CD4-positive, alpha-beta T cell treated with Interleukin-1 beta for 1 hour (primary cell): ENCODE measurements around the gene NTNG1.
"Not testable (repeated sequence)": the region's sequence is repeated elsewhere in the genome, so short reads cannot be mapped to it uniquely, and the experiment has no call there.

Source experiments
- DNase-seq, 2 donors: peaks; one replicate each; pipeline ENCODE4 v3.0.0-alpha.2; 2020 to 2022

The NTNG1 gene

GRCh38 chr1:107202007-107202406 is 61.2 kb downstream of the NTNG1 start:
- DNase-seq: no peak

- no peak for DNase-seq
These were observed 72.4 kb downstream of the NTNG1 start for GRCh38 chr1:107213225-107213624.

GRCh38 chr1:107220036-107220435 is 79.2 kb downstream of the NTNG1 start:
- no peak for DNase-seq

DNA sequence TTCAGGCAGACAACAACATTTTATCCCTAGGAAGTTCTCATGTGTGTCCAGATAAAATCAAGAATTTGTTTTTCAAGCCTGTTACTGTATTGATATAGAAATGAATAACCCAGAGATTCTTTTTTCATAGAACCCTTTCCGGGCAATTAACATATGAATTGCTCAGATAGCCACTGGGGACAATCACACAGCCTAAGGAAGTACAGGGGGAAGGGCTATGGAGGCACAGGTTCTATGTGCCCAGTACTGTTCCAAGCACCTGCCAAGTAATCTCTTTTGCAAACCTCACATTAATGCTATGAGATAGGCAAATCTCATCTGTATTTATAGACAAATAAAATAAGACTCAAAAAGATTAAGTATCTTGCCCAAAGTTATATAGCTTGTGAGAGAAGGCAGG is 84.9 kb downstream of the NTNG1 start:
- no peak for DNase-seq

- no peak for DNase-seq
These were observed 88.0 kb downstream of the NTNG1 start for GRCh38 chr1:107228704-107229371.

- no peak for DNase-seq
These were observed 88.9 kb downstream of the NTNG1 start for GRCh38 chr1:107229711-107230110.

- no peak for DNase-seq
These were observed 89.3 kb downstream of the NTNG1 start for GRCh38 chr1:107230121-107230520.

DNA sequence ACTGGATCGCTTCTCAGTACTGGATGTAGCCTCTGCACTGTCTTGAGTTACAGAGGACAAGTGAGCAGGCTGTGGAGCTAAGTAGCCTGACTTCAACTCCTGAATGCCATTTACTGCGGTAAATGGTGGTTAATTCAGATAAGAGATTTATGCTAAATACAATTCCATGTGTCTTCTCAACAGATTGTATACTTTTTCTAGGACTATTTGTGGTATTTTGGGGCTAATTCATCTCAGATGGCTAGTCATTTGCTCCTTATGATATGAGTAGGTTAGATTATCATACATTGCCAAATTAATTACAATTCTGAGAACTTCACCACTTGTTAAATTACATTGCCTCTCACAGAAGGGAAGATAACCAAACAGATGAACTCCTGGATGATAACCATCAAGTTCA is 90.5 kb downstream of the NTNG1 start:
- no peak for DNase-seq

DNA sequence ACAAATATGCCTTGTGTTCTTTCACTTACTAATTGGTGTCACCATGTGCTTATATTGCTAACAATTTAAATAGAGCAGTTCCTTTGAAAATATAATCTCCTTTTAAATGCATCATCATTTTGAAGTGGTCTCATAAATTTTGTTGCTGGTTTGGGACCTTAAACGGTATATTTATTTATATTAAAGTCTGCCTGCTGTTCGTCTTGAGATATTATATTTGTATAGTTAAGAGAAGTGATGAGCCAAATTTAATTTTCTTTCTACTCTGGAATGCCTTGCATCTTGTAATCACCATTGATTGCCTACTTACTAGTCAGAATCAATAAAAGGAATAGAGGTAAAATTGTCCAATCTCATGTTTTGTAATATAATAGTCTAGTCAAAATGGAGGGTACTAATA is 91.6 kb downstream of the NTNG1 start:
- no peak for DNase-seq

DNA sequence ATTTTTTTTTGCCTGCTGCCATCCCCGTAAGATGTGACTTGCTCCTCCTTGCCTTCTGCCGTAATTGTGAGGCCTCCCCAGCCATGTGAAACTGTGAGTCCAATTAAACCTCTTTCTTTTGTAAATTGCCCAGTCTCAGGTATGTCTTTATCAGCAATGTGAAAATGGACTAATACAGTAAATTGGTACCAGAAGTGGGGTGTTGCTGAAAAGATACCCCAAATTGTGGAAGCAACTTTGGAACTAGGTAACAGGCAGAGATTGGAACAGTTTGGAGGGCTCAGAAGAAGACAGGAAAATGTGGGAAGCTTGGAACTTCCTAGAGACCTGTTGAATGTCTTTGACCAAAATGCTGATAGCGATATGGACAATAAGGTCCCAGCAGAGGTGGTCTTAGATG is 95.9 kb downstream of the NTNG1 start:
- DNase-seq: not testable (repeated sequence)

DNA sequence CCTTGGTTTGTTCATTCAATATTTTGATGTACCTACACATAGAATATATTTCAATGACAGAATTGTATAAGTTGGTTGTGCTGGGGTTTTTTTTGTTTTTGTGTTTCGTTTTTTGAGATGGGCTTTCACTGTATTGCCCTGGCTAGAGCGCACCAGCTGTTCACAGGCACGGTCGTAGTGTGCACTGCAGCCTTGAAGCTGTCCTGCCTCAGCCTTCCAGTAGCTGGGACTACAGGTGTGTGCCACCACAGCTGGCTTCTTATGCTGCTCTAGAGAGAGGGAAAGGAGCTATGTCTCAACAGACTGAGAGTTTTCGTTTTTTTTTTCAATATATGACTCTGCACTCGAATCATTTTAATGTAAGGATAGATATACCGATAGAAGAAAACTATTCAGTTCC is 102.6 kb downstream of the NTNG1 start:
- DNase-seq: no peak

DNA sequence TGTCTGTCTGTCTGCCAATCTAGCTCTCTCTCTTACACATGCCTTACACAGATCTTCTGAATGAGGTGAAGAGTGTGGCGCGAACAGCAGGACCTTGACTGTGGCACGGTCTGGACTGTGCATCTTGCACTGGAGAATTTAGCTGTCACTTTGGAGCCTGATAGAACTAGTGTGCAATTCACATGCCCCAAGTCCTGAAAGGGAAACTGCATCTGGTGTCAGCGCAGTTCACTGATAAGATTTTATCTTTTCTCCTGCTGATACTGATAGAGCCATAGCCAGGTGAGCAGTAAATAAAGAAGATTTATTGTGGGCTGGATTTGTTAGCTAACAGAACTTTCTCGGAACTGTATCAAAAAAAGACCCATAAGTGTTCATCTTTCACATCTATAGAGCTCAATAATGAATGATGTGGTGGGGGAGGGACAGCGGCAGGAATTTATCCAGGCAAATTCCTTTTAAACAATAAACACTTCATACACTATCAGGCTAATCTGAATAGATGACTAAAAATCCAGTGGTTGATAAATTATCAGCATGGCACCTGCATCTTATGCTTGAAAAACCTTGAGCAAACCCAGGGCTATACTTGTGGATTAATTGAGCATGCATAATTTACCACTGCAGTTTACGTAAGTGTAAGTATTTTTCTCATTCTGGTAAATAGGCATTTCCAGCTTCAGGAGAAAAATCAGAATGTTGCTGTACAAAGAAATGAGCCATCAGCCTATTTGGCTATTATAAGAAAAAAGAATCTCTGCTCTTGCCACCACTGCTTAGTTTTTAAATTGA is 104.1 kb downstream of the NTNG1 start:
- DNase-seq: no peak

GRCh38 chr1:107246775-107247345 is 106.0 kb downstream of the NTNG1 start:
- no peak for DNase-seq

DNA sequence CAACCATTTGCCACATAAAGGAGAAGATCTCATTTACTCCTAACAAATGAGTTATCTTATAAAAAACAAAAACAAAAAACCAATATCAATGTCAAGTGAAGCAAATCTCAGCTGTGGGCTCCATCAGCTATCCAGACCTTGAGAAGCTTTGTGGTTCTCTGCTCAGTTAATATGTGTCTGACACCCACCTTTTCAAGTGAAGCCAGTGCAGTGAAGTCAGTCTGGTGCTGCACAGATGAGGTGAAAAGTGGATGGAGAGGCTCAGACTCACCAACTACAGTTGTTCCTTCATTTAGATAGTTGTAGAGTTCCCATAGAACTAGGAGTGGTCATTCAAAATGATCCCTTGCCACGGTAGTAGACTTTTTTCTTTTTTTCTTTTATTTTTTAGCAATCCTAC is 106.8 kb downstream of the NTNG1 start:
- no peak for DNase-seq

- DNase-seq: no peak
These were observed 109.3 kb downstream of the NTNG1 start for GRCh38 chr1:107250169-107250568.

DNA sequence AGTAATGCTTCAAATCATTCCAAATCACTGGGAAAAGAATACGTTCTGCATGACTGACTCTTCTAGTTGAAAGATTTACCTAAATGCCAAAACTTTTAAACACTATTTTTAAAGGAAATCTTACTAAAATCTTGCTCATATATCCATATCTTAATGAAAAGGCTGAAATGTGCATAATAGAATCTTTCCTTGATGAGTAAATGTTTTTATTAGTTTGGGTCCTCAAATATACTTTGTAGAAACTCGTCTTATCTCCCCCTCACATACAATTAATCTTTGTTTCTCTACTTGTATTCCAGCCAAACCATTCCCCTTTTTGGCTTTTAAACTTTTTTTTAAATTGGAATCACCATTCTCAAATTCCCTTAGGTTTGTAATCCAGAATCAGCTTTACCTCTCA is 110.2 kb downstream of the NTNG1 start:
- no peak for DNase-seq

- DNase-seq: no peak
These were observed 111.0 kb downstream of the NTNG1 start for GRCh38 chr1:107251839-107252238.

DNA sequence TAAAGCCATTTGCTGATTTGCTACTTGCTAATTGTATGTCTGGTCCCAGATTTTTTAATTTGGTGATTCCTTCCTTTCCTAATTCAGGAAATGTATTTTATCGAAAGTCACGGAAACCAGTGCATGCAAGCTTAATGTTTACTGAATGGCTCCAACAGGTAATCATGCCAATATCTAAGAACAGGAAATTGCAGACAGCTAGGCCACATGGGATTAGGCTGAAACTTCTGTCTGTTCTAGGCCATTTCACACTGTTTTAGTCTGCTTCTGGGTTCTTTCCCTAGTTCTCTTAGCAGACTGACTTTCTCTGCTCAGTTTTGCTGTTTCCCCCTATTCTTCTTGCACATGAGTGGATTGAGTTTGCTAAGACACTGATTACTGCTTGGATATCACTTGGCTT is 111.4 kb downstream of the NTNG1 start:
- no peak for DNase-seq

DNA sequence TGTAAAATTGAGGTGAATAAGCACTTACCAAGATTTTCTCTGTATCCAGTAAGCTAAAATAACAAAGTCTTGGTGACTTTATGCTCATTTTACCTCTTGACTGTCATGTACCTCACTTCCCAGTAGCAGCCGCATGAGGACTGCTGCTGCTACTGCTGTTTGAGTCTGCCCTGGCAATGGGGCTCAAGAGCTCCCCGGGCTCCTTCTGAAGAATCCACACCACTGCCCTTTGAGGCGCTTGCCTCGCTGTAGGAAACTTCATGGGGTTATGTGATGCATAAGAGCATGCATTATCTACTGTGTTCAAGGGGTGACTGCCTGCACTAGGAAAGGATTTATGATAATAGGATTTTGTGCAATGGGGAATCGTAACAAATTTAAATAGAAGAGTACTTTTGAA is 113.5 kb downstream of the NTNG1 start:
- DNase-seq: no peak

DNA sequence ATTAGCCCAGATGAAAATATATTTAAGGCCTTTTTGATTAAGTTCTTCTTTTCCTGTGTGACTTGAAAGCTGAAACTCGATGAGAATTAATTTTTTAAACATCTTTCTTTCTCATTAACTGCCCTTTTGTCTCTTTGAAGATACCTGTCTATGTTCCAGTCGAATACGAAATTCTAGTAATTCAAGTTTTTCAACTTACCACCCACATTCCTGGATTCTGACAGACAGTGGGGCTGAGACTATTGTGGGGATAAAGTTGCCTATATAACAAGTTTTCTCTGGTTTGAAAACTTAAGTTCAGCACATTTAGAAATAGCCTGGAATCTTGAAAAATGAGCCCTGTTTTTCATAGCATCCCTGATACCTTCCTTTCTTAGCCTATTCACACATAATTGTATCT is 114.6 kb downstream of the NTNG1 start:
- DNase-seq: no peak

DNA sequence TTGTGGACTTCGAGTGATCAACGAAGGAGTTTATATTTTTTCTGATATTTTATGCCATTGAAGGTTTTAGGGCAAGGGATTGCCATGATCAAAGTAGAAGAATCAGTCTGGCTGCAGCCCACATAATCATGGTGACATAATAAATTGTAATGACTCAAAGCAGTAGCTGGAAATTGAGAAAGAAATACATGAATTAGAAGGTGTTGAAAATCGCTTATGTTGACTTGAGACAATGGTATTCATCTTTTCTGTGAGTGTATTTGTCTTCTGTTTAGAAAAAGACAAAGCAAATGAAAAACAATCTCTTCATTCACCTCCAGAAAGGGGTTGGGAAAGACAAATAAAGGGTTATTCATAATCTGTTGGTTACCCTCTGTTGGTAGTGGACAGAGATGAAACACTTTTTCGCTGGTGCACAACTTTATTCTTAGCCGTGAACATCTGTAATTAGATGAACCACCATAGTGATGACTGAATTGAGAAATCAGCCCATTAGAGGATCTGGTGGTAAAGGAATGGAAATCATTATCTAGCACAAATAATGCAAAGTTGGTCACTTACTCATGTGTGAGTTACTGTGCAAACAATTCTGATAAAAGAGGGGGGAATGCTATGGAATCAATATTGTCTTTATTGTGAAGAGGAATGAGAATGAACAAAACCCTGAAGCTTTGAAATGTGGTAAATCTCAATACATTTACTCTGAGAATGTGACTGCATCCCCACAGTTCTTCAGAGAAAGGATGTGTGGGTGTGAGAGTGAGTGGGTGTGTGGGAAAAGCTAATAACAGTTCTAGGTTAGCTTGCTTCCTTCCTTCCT is 121.8 kb downstream of the NTNG1 start:
- no peak for DNase-seq

DNA sequence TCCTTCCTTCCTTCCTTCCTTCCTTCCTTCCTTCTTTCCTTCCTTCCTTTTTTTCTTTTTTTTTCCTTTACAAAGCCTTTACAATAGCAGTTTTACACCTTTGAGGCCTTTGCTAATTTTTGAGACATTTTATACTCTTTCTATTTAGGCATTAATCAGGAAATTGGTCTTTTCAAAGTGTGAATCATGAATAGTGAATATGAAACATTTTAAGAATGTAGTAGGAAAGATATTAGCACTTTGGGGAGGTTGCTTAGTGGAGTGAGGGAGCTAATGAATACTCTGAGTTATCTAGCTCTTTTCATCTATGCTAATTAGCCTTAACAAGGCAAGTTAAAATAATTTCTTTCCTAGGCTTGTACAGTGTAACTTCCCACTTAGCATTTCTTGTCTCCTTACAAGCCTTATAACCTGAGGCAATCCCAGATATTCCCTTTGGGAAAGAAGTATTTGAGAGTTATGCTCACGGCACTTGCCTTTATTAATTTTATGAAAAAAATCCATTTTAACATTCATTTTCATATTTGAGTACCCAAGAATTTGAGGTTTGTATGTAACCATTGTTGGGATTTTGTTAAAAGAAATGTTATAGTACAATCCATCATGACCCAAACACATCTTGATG is 122.6 kb downstream of the NTNG1 start:
- no peak for DNase-seq

DNA sequence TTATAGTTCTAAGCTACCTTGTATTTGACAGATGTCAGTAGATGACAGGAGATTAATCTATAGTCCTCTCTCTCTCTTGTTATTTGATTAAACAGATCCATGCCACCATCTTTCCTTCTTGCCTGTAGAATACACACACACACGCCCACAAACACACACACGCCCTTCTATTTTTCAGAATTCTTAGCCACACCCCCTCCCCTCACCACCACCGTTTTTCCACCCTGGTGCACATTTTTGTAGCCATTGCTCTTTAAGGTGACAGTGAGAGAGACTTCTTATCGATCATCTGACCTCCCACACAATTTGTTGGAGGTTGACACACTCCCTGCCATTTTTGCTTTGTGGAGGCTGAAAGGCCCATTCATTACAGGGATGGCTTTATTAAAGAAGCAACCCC is 123.2 kb downstream of the NTNG1 start:
- DNase-seq: no peak
